GM13976 (cell line): ENCODE measurements around the gene TOB1.

ENCODE experiments used
- DNase-seq: peaks from one replicate; pipeline ENCODE4 v3.0.0; 2012; ENCODE audit warnings: low spot score
- CTCF ChIP-seq: IDR thresholded peaks from 2 replicates; pipeline ENCODE4 v1.5.1; 2012; ENCODE audit warnings: borderline replicate concordance, mild to moderate bottlenecking; ENCODE audit not compliant: insufficient read depth; ENCODE audit errors: extremely low read depth, missing control alignments, control extremely low read depth
- in situ Hi-C: fragments of 300-500 bp; cut with MboI; formaldehyde crosslinking; loops from one replicate; pipeline ENCODE4 v1.12.0; 2022; ENCODE audit warnings: low sequenced_read_pairs, mixed read lengths, inconsistent platforms; ENCODE audit not compliant: unreplicated experiment

TOB1 gene

GRCh38 chr17:50868602-50869001 is 2.4 kb upstream of the TOB1 start:
- no peak for DNase-seq
- no peak for TF ChIP-seq CTCF
- in situ Hi-C loops: no loop called here

- no peak for TF ChIP-seq CTCF
- in situ Hi-C loops: no loop called here
- no peak for DNase-seq
Observed at GRCh38 chr17:50868140-50868438, 1.9 kb upstream of the TOB1 start.

GRCh38 chr17:50867363-50868139 is 1.4 kb upstream of the TOB1 start:
- no peak for TF ChIP-seq CTCF
- in situ Hi-C loops: no loop called here
- DNase-seq: peak; percentile 84

GRCh38 chr17:50866950-50867362 is 802 bp upstream of the TOB1 start:
- in situ Hi-C loops: no loop called here
- no peak for DNase-seq
- no peak for TF ChIP-seq CTCF

GRCh38 chr17:50865868-50866260 is 290 bp downstream of the TOB1 start:
- in situ Hi-C loops: no loop called here
- DNase-seq: no peak
- TF ChIP-seq CTCF: no peak

- no peak for TF ChIP-seq CTCF
- in situ Hi-C loops: no loop called here
- DNase-seq: peak; percentile 67
Observed at GRCh38 chr17:50865060-50865867, 890 bp downstream of the TOB1 start.
